Measurements from ENCODE around the gene DENND1A. TPM values are rescaled to one million over a fixed set of nuclear protein-coding genes. Genes with fewer than 3 reads are reported as not detected.

Gene DENND1A
- polyA plus RNA-seq, 1 donor: 24.5 TPM

- no peak for DNase-seq
Measured at GRCh38 chr9:123527981-123528380, 401.9 kb downstream of the DENND1A start.

GRCh38 chr9:123525957-123526356 lies 404.0 kb downstream of the DENND1A start:
- DNase-seq: no peak

- DNase-seq: no peak
Measured at GRCh38 chr9:123525424-123525823, 404.5 kb downstream of the DENND1A start.

DNA sequence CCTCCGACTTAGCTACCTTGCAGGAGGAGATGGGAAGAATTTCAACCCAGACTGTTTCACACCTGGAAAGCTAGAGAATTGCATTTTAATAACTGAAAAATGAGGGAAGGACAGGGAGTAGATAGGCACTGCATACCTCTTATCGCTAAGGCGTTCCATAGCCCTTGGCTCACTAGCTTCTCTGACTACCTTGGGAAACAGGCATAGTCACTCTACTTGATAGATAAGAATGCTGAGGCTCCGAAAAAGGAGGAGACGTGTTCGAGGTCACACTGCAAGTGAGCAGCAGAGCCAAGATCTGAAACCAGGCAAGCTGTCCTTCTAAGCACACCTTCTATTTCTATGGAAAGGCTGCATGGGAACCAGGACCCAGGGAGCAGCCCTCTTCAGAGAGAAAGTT lies 405.1 kb downstream of the DENND1A start:
- no peak for DNase-seq

GRCh38 chr9:123523845-123524244 lies 406.1 kb downstream of the DENND1A start:
- no peak for DNase-seq

GRCh38 chr9:123523001-123523400 lies 406.9 kb downstream of the DENND1A start:
- no peak for DNase-seq

- no peak for DNase-seq
Measured at GRCh38 chr9:123522251-123522650, 407.7 kb downstream of the DENND1A start.

DNA sequence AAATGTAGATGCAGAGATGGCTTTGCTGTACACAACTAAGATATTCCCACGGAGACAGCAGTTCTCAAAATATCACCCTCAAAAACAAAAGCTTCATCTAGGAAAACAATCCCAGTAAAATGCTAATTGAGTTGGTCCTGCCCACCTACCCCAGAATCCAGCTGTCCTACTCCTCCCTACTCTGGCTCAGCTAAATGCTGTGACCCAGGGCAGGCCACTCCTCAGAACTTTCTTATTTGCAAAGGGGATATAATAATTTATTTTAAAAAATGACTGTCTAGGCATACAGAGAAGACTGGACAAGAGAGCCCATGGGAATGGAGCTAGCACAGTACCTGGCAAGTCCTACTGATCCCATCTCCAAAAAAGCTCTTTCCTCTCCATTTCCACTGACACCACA lies 411.6 kb downstream of the DENND1A start:
- DNase-seq: no peak

DNA sequence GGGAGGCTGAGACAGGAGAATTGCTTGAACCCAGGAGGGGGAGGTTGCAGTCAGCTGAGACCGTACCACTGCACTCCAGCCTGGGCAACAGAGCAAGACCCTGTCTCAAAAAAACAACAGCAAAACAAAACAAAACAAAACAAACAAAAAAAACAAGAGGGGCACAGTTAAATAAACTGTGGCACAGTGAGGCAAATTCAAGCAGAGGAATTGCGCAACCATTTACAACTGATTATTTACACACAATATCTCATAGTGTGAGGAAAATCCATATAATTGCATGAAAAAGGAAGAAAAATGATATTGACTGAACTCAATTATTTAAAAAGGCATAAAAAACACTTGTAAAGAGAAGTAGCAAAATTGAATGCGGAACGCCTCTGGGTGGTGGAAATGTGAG lies 412.4 kb downstream of the DENND1A start:
- no peak for DNase-seq

- DNase-seq: no peak
Measured at GRCh38 chr9:123514766-123515165, 415.2 kb downstream of the DENND1A start.

GRCh38 chr9:123513554-123513953 lies 416.4 kb downstream of the DENND1A start:
- no peak for DNase-seq

- DNase-seq: no peak
Measured at GRCh38 chr9:123511326-123512277, 418.3 kb downstream of the DENND1A start.

GRCh38 chr9:123509646-123510045 lies 420.3 kb downstream of the DENND1A start:
- DNase-seq: no peak

DNA sequence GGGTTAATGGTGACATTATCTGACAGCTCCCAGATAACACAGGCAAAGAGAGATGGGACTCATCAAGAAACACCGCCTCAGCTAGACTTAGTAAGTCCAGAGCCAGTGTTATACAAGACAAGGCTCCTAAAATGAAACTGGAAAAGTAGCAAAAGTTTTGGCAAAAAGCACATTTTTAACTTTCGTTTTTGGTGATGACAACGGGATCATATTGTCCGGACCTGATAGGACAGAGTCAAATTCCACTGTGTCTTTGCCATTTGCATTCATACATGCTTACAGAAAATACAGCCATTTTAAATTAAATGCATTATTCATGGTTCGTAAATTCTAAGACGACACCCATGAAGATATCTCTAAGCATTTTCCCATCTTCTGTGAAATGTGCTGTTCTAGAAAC lies 421.9 kb downstream of the DENND1A start:
- DNase-seq: no peak

GRCh38 chr9:123505496-123505895 lies 424.4 kb downstream of the DENND1A start:
- no peak for DNase-seq

DNA sequence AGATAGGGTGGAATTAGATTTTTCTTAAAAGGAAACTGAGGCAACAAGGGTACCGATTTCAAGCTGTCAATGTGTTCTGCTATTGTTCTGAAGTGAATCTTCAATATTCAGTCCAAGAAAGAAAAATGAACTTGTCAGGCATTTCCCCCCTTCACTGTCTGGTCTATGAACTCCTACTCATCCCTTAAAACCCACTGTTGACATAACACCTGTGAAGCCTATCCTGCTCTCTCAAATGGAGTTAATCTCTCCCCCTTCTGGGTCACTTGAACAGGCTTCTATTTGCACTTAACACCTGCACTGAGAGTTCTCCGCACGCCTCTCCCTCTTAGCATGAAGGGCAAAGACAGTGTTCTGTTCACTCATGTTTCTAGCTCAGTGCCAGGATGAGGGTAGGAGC lies 429.6 kb downstream of the DENND1A start:
- no peak for DNase-seq

GRCh38 chr9:123497830-123498229 lies 432.1 kb downstream of the DENND1A start:
- DNase-seq: no peak

DNA sequence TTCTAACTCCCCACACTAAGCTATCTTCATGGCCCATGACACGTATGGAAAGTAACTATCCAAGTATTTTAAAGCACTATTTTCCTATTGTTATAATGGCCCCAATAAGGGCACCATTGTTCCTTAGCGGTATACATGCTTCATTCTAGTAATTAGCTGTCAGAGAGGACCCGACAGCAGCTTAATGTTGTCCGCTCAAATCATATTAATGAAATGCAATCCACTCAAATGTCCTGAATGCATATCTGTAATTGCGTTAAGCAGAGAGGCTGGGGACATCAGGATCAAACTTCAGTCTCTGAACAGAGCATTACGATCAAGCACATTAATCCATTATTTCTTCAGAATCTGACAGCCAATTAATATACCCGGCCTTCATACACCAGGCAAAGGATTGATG lies 434.2 kb downstream of the DENND1A start:
- no peak for DNase-seq

DNA sequence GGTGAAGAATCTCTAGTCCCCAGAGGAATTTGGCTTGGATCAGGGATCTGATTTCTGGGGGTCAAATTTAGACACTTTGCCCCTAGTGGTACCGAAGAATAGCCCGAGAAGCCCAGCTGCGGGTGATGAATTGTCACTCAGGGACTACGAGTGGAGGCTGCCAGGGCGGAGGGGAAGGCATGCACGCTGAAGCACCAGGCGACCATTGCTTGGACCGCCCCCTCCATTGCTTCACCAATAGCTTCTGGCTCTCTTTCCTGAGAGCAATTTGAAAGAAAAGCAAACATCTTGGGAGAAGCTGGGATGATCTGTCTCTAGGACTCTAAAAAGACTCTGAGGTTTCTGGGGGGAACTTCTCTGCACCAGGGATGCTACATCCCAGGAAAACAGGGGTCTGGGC lies 436.3 kb downstream of the DENND1A start:
- no peak for DNase-seq

DNA sequence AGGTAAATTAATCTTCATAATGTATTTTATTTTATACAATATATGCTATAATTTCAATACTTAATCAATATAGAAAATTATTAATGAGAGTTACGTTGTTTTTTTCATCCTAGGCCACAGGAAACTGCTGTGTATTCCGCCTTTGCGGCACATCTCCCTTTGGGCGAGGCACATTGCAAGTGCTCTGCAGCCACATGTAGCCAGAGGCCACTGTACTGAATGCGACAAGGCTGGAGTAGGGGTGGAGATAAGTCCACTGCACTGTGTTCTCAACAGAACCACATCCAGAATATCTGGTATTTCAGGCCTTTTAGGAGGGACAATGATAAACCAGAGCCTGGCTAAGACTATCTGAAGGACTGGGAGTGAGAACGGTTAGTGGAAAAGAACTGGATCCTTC lies 439.2 kb downstream of the DENND1A start:
- no peak for DNase-seq

- no peak for DNase-seq
Measured at GRCh38 chr9:123488722-123489321, 441.1 kb downstream of the DENND1A start.

DNA sequence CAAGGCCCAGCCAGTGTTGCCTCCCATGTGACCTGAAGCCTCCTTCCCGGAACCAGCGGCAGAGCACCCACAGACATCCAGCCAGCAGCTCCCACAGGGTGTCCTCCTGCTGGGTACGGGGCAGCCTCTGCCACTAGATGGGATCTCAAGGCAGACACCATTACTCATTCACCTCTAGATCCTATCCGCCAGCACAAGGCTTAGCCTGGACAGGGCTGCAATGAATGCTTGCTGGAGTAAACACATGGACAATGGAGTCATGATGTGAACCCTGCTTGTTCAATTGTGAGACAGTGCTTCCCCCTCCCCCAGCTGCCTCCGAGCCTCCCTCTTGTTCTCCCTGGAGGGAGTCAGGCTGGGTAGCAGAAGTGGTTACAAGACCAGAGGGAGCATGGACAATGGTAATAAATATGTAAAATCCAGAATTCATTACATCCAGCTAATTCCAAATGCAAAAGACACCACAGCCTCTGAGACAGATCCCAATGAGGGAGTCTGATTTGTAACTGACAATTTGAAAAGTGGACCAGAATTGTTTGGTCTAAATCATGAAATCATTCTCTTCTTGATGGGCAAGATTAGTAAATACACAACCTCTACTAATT lies 441.9 kb downstream of the DENND1A start:
- DNase-seq: no peak

DNA sequence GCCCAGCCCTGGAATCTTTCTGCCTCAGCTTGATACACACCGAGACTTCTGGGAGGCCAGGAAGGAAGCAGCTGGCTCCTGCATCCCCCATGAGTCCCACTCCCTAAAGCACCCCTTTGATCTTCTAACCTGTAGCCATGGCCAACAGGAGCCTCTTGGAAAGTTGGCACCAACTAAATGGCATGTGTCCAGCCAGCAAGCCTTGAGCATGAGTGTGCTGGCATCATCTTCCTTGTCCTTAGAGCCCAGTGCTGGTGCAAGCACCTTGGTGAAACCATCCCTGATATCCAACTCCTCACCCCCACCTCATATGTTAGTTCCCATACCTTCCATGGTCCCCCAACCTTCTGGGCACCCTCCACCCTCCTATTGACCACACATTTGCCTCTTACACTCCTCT lies 443.5 kb downstream of the DENND1A start:
- DNase-seq: no peak

All from left kidney (tissue), 2 donors.